HepG2 (cell line): ENCODE data around the gene CMTM4. TPM values are rescaled to one million over a fixed set of nuclear protein-coding genes. Genes with fewer than 3 reads are reported as not detected.

Experiments used
- AHDC1 ChIP-seq: sonication (generic); formaldehyde crosslinking; IDR thresholded peaks from 2 replicates; pipeline ENCODE4 v1.5.1; 2020; ENCODE audit warnings: mild to moderate bottlenecking, missing genetic modification reagents, borderline replicate concordance
- EED ChIP-seq: sonication (generic); formaldehyde crosslinking; IDR thresholded peaks from 2 replicates; pipeline ENCODE4 v1.5.0; 2020; ENCODE audit warnings: mild to moderate bottlenecking, missing genetic modification reagents
- GTF3A ChIP-seq: sonication (generic); formaldehyde crosslinking; conservative IDR thresholded peaks from 2 replicates; pipeline ENCODE4 v1.4.0; 2020; ENCODE audit warnings: mild to moderate bottlenecking, missing genetic modification reagents
- HES4 ChIP-seq: sonication (generic); formaldehyde crosslinking; IDR thresholded peaks from 2 replicates; pipeline ENCODE4 v1.9.0; 2021; ENCODE audit warnings: mild to moderate bottlenecking, missing genetic modification reagents, borderline replicate concordance
- KDM6A ChIP-seq: IDR thresholded peaks from 2 replicates; pipeline ENCODE4 v1.6.1; 2016; ENCODE audit warnings: low read depth
- MTA1 ChIP-seq: sonication (generic); formaldehyde crosslinking; IDR thresholded peaks from 2 replicates; pipeline ENCODE4 v1.4.0; 2020; ENCODE audit warnings: missing genetic modification reagents, mild to moderate bottlenecking, borderline replicate concordance
- NFE2L1 ChIP-seq: sonication (generic); formaldehyde crosslinking; IDR thresholded peaks from 2 replicates; pipeline ENCODE4 v1.4.0; 2020; ENCODE audit warnings: missing genetic modification reagents, mild to moderate bottlenecking, borderline replicate concordance
- NR2F1 ChIP-seq, 2 experiments: fragments of 450-650 bp in 1 of 2; formaldehyde crosslinking in 1 of 2; IDR thresholded peaks; 2 replicates each; pipeline versions ENCODE4 v1.5.0 to v1.6.1; 2016 to 2020; ENCODE audit warnings: mild to moderate bottlenecking in 1 of 2, missing compliant biosample characterization in 1 of 2, missing genetic modification reagents in 1 of 2, moderate library complexity in 1 of 2
- RAD21 ChIP-seq: fragments of 450-650 bp; formaldehyde crosslinking; IDR thresholded peaks from 2 replicates; pipeline ENCODE4 v1.5.0; 2020; ENCODE audit warnings: mild to moderate bottlenecking
- RNF2 ChIP-seq: fragments of 450-650 bp; conservative IDR thresholded peaks from 2 replicates; pipeline ENCODE4 v1.6.1; 2016; ENCODE audit warnings: low read depth
- SNAPC5 ChIP-seq: sonication (generic); formaldehyde crosslinking; IDR thresholded peaks from 2 replicates; pipeline ENCODE4 v1.8.1; 2023; ENCODE audit warnings: mild to moderate bottlenecking, missing genetic modification reagents, borderline replicate concordance
- ZNF207 ChIP-seq: fragments of 450-650 bp; IDR thresholded peaks from 2 replicates; pipeline ENCODE4 v1.6.1; 2016; ENCODE audit warnings: antibody characterized with exemption, borderline replicate concordance
- ZNF232 ChIP-seq: sonication (generic); formaldehyde crosslinking; IDR thresholded peaks from 2 replicates; pipeline ENCODE4 v1.4.0; 2020; ENCODE audit warnings: missing genetic modification reagents, borderline replicate concordance
- ZNF382 ChIP-seq: sonication (generic); formaldehyde crosslinking; IDR thresholded peaks from 2 replicates; pipeline ENCODE4 v1.5.0; 2020; ENCODE audit warnings: missing genetic modification reagents, mild to moderate bottlenecking, borderline replicate concordance
- ZNF564 ChIP-seq: sonication (generic); formaldehyde crosslinking; IDR thresholded peaks from 2 replicates; pipeline ENCODE4 v1.8.1; 2023; ENCODE audit warnings: mild to moderate bottlenecking, missing genetic modification reagents
- ZNF605 ChIP-seq: sonication (generic); formaldehyde crosslinking; IDR thresholded peaks from 2 replicates; pipeline ENCODE4 v1.8.0; 2022; ENCODE audit warnings: mild to moderate bottlenecking, missing genetic modification reagents
- polyA plus RNA-seq, 8 experiments: library from polyadenylated mRNA; depleted of rRNA in 3 of 8; stranded (reverse) in 7 of 8; unstranded in 1 of 8; fragments of >200 nt; fragmentation: Illumina TruSeq in 4 of 8; extraction: Trizol in 4 of 8; gene quantifications; 2 replicates each; pipeline versions ENCODE4 v1.2.1 to v1.2.3, GENCODE V29; 2011 to 2016; ENCODE audit warnings: low read depth in 4 of 8, missing spikeins in 1 of 8, mixed read lengths in 1 of 8; ENCODE audit not compliant: insufficient read depth in 1 of 8
- total RNA-seq, 5 experiments: library from RNA; depleted of rRNA; stranded (reverse); fragments of >200 nt; fragmentation: Illumina TruSeq; extraction: Trizol; gene quantifications; 2 replicates each; pipeline ENCODE4 v1.2.3, GENCODE V29; 2016; ENCODE audit warnings: low read depth in 1 of 5
- TF ChIP-seq, protein P1 (sequence below): sonication (generic); formaldehyde crosslinking; IDR thresholded peaks from 2 replicates; pipeline ENCODE4 v1.9.0; 2021; ENCODE audit warnings: missing genetic modification reagents, mild to moderate bottlenecking, borderline replicate concordance
- TF ChIP-seq, protein P2 (sequence below): sonication (generic); formaldehyde crosslinking; IDR thresholded peaks from 2 replicates; pipeline ENCODE4 v1.5.1; 2020; ENCODE audit warnings: missing genetic modification reagents, mild to moderate bottlenecking, borderline replicate concordance
- TF ChIP-seq, protein P3 (sequence below): sonication (generic); formaldehyde crosslinking; IDR thresholded peaks from 2 replicates; pipeline ENCODE4; 2020; ENCODE audit warnings: missing genetic modification reagents, mild to moderate bottlenecking, borderline replicate concordance

The CMTM4 gene
- total and polyA plus RNA-seq, 2 of the 13 experiments (the other 11 are each of a cell fraction or from before 2014, with no cell fraction given): 32.0 to 36.3 TPM

GRCh38 chr16:66717112-66717675 is 20.7 kb upstream of the CMTM4 start (continued):
- TF ChIP-seq KDM6A (CRISPR knock-in tag) (no peak), RNF2 (no peak), NR2F1 (CRISPR knock-in tag; IDR thresholded peaks at IDR 0.05) (no peak), MTA1 (CRISPR knock-in tag) (no peak), ZNF605 (no peak), NFE2L1 (CRISPR knock-in tag) (no peak), ZNF232 (CRISPR knock-in tag) (no peak), GTF3A (no peak), ZNF564 (CRISPR knock-in tag) (no peak), RAD21 (CRISPR knock-in tag) (peak; percentile 47), HES4 (CRISPR knock-in tag) (no peak), EED (CRISPR knock-in tag) (no peak), ZNF207 (no peak), AHDC1 (CRISPR knock-in tag) (no peak), SNAPC5 (CRISPR knock-in tag) (no peak), ZNF382 (CRISPR knock-in tag) (no peak)
- TF ChIP-seq, protein P1, sequence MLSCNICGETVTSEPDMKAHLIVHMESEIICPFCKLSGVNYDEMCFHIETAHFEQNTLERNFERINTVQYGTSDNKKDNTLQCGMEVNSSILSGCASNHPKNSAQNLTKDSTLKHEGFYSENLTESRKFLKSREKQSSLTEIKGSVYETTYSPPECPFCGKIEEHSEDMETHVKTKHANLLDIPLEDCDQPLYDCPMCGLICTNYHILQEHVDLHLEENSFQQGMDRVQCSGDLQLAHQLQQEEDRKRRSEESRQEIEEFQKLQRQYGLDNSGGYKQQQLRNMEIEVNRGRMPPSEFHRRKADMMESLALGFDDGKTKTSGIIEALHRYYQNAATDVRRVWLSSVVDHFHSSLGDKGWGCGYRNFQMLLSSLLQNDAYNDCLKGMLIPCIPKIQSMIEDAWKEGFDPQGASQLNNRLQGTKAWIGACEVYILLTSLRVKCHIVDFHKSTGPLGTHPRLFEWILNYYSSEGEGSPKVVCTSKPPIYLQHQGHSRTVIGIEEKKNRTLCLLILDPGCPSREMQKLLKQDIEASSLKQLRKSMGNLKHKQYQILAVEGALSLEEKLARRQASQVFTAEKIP (CRISPR knock-in tag): no peak
- TF ChIP-seq, protein P2, sequence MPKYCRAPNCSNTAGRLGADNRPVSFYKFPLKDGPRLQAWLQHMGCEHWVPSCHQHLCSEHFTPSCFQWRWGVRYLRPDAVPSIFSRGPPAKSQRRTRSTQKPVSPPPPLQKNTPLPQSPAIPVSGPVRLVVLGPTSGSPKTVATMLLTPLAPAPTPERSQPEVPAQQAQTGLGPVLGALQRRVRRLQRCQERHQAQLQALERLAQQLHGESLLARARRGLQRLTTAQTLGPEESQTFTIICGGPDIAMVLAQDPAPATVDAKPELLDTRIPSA (CRISPR knock-in tag): no peak
- TF ChIP-seq, protein P3, sequence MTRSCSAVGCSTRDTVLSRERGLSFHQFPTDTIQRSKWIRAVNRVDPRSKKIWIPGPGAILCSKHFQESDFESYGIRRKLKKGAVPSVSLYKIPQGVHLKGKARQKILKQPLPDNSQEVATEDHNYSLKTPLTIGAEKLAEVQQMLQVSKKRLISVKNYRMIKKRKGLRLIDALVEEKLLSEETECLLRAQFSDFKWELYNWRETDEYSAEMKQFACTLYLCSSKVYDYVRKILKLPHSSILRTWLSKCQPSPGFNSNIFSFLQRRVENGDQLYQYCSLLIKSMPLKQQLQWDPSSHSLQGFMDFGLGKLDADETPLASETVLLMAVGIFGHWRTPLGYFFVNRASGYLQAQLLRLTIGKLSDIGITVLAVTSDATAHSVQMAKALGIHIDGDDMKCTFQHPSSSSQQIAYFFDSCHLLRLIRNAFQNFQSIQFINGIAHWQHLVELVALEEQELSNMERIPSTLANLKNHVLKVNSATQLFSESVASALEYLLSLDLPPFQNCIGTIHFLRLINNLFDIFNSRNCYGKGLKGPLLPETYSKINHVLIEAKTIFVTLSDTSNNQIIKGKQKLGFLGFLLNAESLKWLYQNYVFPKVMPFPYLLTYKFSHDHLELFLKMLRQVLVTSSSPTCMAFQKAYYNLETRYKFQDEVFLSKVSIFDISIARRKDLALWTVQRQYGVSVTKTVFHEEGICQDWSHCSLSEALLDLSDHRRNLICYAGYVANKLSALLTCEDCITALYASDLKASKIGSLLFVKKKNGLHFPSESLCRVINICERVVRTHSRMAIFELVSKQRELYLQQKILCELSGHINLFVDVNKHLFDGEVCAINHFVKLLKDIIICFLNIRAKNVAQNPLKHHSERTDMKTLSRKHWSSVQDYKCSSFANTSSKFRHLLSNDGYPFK: no peak
